HG03378 (cell line): ENCODE measurements around the gene TSACC.
"Not testable (repeated sequence)": the region's sequence is repeated elsewhere in the genome, so short reads cannot be mapped to it uniquely, and the experiment has no call there.

Source experiments
- ATAC-seq: cut with Tn5 transposase; IDR thresholded peaks from one replicate; pipeline ENCODE4 v1.9.1; 2021; ENCODE audit warnings: mild to moderate bottlenecking, moderate library complexity; ENCODE audit not compliant: unreplicated experiment

The TSACC gene

GRCh38 chr1:156346035-156346434 is 7.7 kb downstream of the TSACC start:
- ATAC-seq: not testable (repeated sequence)

DNA sequence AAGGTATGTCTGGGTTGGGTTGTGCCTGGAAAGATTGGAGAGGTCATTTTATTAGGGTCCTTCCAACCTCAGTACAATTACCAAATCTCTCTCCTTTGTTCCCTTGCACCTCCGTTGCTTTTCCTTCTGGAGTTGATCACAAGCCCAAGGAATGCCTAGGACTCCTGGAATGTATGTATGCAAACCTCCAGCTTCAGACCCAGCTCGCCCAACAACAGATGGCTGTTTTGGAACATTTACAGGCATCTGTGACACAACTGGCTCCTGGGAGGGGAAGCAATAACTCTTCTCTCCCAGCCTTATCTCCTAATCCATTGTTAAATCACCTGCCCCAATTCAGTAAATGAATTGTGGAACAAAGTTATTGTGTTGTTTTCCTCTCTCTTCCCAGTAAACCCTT is 8.3 kb downstream of the TSACC start:
- ATAC-seq: no peak

DNA sequence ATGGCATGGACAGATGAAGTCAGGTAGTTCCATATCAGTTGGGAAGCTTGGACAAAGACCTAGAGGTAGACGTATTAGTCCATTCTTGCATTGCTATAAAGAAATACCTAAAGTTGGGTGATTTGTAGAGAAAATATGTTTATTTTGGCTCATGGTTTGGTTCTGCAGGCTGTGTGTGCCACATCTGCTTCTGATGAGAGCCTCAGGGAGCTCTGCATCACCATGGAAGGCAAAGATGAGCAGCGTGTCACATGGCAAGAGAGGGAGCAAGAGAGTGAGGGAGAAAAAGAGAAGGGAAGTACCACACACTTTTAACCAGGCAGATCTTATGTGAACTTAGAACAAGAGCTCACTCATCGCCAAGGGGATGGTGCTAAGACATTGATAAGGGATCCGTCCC is 9.0 kb downstream of the TSACC start:
- no peak for ATAC-seq

DNA sequence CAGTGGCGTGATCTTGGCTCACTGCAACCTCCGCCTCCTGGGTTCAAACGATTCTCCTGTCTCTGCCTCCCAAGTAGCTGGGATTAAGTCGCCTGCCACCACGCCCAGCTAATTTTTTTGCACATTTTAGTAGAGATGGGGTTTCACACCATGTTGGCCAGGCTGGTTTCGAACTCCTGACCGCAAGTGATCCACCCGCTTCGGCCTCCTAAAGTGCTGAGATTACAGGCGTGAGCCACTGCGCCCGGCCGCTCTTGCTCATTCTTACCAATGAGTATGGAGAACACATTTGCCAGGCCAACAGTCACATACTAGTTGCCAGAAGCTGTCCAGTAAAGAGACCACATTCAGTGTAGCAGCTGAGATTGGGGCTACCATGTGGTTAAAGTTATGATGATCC is 14.2 kb downstream of the TSACC start:
- ATAC-seq: not testable (repeated sequence)

DNA sequence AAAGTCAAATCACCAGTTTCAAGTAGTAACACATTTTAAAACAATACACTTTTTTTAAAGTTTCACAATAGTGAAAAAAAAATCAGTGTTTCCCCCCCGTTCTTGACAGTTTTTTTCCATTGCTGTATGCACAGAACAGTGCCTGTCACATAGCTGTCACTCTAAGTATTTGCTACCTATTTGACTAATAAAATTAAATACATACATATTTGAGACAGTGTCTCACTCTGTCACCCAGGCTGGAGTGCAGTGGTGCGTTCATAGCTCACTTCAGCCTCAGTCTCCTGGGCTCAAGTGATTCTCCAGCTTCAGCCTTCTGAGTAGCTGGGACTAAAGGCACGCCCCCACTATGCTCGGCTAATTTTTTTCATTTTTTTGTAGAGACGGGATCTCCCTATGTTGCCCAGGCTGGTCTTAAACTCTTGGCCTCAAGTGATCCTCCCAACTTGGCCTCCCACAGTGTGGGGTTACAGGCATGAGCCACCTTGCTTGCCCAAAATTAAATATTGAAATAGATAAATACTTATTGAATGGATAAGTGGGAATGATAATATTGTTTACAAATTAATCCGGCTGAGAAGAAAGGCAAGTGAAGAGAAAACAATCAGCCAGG is 18.0 kb downstream of the TSACC start:
- ATAC-seq: no peak

DNA sequence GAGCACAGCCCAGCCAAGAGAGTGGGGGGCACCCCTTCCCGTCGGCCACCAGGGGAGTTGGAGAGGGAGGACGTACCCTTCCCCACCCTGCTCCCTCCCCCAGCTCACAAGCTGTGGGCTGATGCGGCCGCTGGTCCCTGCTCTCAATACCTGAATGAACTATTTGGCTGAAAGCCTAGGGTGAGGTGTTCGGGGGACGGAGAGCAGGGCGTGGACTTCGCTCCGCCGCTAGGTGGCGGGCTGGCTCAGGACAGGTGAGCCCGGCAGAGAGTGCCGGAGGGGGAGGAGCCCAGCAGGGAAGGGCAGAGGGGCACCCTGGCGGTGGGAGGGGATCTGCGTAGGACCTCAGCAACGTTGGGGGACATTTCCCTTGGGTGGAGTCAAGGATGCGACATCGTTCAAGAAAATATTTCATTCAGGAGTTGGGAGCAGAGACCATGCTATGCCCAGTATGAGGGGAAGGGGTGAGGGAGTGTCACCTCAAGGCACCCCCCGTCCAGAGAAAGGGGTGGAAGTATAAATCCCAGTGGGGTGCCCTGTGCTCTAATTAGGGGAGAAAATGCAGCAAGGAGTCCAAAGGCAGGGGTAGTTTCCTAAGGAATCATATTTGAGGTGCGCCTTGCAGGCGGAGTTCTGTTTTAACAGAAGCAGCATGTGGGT is 18.7 kb downstream of the TSACC start:
- no peak for ATAC-seq

DNA sequence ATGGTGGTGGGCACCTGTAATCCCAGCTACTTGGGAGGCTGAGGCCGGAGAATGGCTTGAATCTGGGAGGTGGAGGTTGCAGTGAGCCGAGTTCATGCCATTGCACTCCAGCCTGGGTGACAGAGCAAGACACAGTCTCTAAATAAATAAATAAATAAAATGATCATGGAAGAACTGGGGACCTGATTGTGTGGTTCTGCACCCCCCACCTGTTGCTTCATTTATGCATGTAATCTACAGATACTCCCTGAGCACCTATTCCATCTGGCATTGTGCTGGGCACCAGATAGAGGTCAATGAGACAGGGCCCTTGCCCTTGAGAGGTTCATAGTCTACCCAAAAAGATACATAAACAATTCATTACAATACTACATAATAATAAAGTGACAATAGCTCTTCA is 19.7 kb downstream of the TSACC start:
- ATAC-seq: no peak

DNA sequence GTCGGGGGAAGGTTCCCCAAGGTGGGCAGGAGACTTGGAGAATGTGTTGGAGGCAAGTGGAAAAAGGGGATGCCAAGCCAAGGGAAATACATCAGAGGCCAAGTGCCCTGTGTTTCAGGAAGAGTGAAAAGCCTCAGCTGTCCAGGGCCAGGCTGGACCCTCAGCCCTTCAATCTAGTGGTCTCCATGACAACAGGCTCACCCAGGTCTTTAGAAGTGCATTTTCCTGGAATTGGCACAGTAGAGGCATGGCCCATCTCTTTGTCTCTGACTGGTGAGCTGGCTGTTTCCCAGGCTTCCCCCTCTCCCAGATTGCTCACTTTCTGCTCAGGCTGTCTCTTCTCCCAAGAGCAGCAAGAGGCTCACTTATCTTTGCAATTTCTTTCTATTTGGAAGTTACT is 20.3 kb downstream of the TSACC start:
- no peak for ATAC-seq

GRCh38 chr1:156359249-156359648 is 20.9 kb downstream of the TSACC start:
- no peak for ATAC-seq

- ATAC-seq: no peak
Measured at GRCh38 chr1:156359973-156360372, 21.6 kb downstream of the TSACC start.

DNA sequence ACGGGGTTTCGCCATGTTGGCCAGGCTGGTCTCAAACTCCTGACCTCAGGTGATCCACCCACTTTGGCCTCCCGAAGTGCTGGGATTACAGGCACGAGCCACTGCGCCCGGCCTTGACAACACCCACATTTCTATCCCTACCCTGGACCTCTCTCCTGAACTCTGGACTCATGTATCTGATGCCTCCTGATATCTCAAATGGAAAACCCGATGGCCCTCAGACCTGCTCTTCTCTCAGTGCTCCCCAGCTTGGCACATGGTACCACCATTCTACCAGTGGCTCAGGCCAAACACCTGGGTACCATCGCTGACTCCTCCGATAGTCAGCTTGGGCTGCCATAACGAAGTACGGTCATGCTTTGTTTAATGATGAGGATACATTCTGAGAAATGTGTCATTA is 22.2 kb downstream of the TSACC start:
- no peak for ATAC-seq

- no peak for ATAC-seq
Measured at GRCh38 chr1:156365754-156366153, 27.4 kb downstream of the TSACC start.

- no peak for ATAC-seq
Measured at GRCh38 chr1:156366378-156367166, 28.2 kb downstream of the TSACC start.

GRCh38 chr1:156367383-156368156 is 29.2 kb downstream of the TSACC start:
- no peak for ATAC-seq

- ATAC-seq: no peak
Measured at GRCh38 chr1:156368157-156368658, 29.9 kb downstream of the TSACC start.

- ATAC-seq: no peak
Measured at GRCh38 chr1:156368889-156369684, 30.8 kb downstream of the TSACC start, which contains the start of gene RHBG. Gene RHBG, plus strand, starts transcription at chr1:156369211. Its CDS starts 39 bp downstream, at chr1:156369250.

DNA sequence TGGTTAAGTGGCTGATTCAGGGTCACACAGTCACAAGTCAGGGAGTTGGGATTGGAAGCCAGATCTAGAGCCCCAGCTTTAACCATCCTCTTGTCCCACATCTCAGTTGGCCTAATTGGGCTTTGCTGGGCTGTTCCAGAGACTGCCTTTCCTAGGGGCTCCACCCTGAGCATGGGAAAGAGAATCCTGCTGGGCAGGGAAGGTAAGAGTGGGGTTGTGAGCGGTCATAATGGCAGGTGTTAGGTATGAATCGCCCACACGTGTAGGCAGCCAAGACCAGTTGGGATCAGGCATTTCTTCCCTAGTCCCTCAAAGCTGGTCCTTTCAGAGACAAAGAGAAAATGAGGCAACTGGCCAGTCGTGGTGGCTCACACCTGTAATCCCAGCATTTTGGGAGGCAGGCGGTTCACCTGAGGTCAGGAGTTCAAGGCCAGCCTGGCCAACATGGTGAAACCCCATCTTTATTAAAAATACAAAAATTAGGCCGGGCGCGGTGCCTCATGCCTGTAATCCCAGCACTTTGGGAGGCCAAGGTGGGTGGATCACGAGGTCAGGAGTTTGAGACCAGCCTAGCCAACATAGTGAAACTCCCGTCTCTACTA is 31.5 kb downstream of the TSACC start:
- ATAC-seq: not testable (repeated sequence)

DNA sequence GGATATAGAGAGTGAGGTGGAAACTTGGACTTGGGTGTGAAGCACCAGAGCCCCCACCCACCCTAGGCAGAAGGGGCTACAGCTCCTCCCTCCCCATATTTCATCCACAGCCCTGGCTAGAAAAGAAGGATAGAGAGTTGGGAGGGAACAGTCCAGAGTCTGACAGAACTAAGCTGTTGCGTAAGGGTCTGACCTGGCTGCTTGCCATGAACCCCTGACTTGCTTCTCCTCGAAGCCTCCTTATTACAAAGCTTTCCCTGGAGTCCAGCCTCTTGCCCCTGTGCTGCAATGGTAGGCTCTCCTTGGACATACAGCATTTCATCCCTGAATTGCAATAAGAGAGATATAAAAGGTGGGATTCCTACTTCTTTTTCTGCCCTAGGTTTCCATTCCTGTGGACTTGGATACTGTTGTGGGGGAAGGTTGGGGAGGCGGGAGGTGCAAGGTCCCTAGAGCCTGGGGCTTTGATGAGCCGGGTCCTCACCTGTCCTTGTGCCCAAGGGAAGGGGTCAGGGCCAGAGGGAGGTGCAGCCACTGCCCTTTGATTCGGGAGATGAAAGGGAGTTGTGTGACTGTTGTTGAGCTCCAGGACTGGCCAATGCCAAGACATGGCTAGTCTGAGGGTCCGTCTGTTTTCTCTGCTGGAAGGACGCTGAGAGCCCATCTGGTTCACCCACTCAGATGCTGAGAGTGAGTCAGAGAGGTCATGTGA is 33.4 kb downstream of the TSACC start:
- ATAC-seq: no peak

GRCh38 chr1:156372265-156372586 is 33.9 kb downstream of the TSACC start:
- no peak for ATAC-seq
